Germinal center (tissue), 1 donor: Measurements from ENCODE around the gene CA7.

ENCODE experiments used
- DNase-seq: peaks from one replicate; pipeline ENCODE4 v3.0.0; 2012; ENCODE audit warnings: mixed read lengths, low spot score

The CA7 gene

GRCh38 chr16:66898933-66899309, 54.7 kb downstream of the CA7 start:
- DNase-seq = no peak

GRCh38 chr16:66899310-66899944, 55.2 kb downstream of the CA7 start:
- DNase-seq = no peak

GRCh38 chr16:66899945-66900710, 55.9 kb downstream of the CA7 start:
- DNase-seq = no peak

- no peak for DNase-seq
Measured at GRCh38 chr16:66900721-66901441, 56.7 kb downstream of the CA7 start.

DNA sequence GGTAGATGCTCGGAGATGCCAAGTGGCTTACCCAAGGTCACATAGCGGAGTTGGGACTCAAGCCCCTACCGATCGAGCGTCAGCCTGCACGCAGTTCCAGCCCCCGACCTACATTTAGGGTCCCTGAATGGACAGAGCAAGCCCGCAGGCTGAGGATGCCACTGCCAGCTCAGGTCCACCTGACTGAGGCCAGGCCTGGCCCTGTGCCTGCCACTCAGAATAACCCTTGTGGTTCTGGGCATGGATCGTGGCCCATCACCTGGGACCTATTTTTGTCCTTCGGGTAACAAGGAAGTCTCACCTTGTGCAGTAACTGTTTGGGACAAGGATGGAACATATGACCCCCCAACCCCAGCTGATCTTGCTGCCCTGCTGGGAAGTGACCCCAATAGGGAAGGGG, 57.4 kb downstream of the CA7 start:
- no peak for DNase-seq

GRCh38 chr16:66902648-66903543, 58.7 kb downstream of the CA7 start:
- no peak for DNase-seq
